HL-60/S4 treated with retinoic acid at 250 ng/mL for 4 days and 3 days (cell line): ENCODE measurements around the gene MYMX.
"Not testable (repeated sequence)": the region's sequence is repeated elsewhere in the genome, so short reads cannot be mapped to it uniquely, and the experiment has no call there.

Source experiments
- in situ Hi-C: fragments of 300-500 bp; cut with MboI; formaldehyde crosslinking; loops from 2 replicates; pipeline ENCODE4 v1.7.0; 2022; ENCODE audit warnings: low sequenced_read_pairs

The MYMX gene

GRCh38 chr6:44230034-44230675 lies 13.4 kb downstream of the MYMX start:
- in situ Hi-C loops, result no loop called here

GRCh38 chr6:44231426-44231825 lies 14.7 kb downstream of the MYMX start:
- in situ Hi-C loops, result not testable (repeated sequence)

DNA sequence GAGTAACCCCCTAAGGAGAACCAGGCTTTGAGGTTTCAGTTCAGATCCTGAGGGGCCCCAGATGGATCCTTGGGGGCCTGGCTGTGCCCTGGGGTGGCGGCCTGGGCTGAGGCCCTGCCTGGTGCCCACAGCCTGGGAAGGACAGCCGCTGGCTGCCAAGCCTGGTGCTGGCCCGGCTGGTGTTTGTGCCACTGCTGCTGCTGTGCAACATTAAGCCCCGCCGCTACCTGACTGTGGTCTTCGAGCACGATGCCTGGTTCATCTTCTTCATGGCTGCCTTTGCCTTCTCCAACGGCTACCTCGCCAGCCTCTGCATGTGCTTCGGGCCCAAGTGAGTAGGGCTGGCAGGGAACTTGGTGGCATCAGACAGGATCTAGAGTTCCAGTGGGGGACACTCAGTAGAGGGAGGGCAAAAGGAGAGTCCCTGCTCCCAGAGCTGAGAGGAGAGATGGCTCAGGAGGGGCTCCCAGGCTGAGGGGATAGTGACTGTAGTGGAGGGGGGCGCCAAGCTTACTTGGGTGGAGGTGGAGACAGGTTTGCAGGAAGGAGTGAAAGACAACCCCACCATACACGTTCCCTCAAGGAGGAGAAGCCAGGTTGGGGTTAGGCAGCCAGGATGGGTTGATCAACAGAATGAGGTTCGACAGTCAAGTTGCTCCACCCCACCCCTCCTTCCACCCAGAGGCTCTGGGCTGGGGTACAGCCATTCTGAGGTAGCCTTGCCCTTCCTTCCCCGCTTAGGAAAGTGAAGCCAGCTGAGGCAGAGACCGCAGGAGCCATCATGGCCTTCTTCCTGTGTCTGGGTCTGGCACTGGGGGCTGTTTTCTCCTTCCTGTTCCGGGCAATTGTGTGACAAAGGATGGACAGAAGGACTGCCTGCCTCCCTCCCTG lies 16.2 kb downstream of the MYMX start:
- in situ Hi-C loops, result no loop called here

- in situ Hi-C loops, result no loop called here
These were observed 16.9 kb downstream of the MYMX start for GRCh38 chr6:44233567-44234100.

GRCh38 chr6:44234101-44235025 lies 17.6 kb downstream of the MYMX start:
- in situ Hi-C loops, result no loop called here

- in situ Hi-C loops, result no loop called here
These were observed 18.5 kb downstream of the MYMX start for GRCh38 chr6:44235269-44235668.

DNA sequence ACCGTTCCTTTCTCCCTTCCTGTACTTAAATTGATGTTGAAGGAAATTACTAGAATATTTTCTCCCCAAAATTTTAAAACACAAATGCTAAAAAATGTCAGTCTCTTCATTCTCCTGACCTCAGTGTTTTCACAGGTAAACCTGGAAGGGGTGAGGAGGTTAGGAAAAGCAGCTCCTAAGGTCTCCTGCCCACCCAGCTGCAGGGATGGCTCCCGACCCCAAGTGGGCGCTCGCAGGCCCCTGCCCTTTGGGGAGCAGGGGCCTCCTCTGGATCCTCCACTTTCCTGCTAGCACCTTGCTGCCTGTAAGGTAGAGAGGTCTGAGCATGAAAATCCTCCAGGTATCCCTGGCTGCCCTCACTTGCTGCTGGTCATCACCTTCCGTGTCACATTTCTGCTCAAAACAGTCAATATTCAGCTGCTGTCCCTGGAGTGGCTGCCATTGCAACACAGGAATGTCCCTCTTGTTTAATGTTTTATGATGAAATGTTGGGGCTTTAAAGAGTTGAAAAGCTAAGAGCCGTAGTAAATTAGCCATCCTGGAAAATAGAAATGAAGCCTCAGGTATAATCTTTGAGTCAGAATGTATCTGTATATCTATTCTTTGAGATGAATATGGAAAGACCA lies 19.3 kb downstream of the MYMX start:
- in situ Hi-C loops, result no loop called here

GRCh38 chr6:44237021-44237812 lies 20.5 kb downstream of the MYMX start:
- in situ Hi-C loops, result no loop called here

DNA sequence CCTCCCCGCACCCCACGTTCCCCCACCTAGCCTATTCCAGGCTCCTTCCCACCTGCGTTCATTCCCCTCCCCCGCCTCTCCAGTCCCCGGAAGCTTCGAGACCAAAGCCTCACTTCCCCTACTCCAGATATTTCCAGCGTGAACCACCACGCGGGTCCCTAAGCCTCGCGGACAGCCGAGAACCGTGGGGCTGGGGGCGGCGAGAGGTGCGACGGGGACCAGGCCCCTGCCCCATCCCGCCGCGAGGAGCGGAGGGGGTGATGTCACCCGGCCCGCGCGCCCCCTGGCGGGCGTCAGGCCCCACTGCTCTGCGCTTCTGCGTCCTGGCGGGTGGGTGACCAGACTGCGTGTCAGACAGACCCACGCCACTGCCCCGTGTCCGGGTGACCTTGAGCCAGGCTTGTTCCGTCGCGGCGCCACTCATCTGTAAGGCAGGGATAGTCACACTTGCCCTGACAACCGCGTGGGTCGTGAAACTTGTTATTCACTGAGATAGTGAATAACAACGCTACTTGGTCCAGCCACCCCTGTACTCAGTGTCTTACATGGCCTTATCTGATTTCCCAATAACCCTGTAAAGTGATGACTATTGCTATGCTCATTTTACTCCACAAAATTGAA lies 21.2 kb downstream of the MYMX start:
- in situ Hi-C loops, result no loop called here

- in situ Hi-C loops, result no loop called here
These were observed 22.1 kb downstream of the MYMX start for GRCh38 chr6:44238687-44239350.

DNA sequence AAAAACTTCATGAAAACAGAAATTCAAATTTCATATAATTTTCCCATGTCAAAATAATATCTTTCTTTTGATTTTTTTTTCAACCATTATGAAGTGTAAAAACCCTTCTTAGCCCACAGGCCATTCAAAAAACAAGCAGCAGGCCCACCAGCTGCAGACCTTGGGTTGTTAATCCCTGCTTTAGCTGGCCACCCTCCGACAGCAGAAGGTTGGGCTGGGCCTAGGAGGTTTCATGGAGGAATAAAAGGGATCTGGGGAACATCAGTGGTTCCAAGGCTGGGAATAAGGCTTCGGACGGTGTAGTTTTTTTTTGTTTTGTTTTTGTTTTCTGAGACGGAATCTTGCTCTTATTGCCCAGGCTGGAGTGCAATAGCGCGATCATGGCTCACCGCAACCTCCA lies 26.6 kb downstream of the MYMX start:
- in situ Hi-C loops, result no loop called here

DNA sequence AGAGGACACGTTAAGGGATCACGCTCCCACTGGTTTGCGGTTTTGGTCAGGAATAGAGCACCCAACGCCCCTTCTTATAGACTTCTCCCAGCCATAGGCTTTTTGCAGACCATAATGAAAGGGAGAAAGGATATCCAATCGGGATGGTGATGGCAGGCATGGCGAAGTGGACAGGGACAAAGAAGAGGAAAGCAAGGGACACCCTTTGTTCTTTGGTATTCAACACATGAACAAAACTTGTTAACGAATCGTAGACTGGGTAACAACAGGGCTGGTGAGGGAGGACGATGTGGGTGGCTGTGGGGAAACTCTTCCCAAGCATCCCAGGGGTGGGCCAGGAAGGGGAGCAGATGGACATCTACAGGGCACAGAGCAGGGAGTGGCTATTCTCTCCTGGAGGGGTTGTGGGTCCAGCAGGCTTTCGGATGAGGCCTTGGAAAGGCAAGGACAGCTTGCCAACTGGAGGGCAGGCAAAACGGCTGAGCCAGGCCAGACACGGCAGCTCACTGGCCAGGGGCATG lies 28.7 kb downstream of the MYMX start:
- in situ Hi-C loops, result no loop called here

GRCh38 chr6:44245912-44246662 lies 29.4 kb downstream of the MYMX start:
- in situ Hi-C loops, result no loop called here

DNA sequence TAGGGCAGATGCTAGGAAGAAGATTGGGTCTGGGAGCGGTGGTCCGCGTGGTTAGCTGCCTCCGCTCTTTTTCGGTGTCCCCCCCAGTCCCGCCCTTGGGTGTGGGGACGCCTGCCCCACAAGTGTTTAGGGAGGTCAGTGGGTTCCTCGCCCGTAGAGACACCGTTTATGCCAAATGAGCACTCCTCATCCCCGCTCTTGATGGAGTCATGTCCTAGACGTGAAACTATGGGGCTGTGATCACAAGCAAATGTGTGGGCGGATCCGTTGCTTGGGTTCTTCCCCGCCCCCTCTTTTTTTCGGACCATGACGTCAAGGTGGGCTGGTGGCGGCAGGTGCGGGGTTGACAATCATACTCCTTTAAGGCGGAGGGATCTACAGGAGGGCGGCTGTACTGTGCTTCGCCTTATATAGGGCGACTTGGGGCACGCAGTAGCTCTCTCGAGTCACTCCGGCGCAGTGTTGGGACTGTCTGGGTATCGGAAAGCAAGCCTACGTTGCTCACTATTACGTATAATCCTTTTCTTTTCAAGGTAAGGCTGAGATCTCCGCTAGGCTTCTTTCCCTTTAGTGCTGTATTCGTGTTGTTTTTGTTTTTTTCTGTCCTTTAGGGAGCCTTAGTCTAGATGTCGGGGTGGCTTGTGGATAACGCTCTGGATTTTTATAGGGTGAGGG lies 30.1 kb downstream of the MYMX start, which contains the start of gene HSP90AB1:
Gene HSP90AB1 (plus strand): TSS at position 439 of the 675 bp plus-strand sequence. CDS start 1,529 bp downstream, outside the sequence.
- in situ Hi-C loops, result no loop called here

- in situ Hi-C loops, result no loop called here
These were observed 30.9 kb downstream of the MYMX start for GRCh38 chr6:44247338-44248302.

GRCh38 chr6:44248579-44248978 lies 31.9 kb downstream of the MYMX start:
- in situ Hi-C loops, result no loop called here
